Upper lobe of left lung (tissue), 6 donors: ENCODE results near the gene PNMA8A. TPM values are rescaled to one million over a fixed set of nuclear protein-coding genes. Genes with fewer than 3 reads are reported as not detected.
A peak's percentile ranks its signal among the peaks of the same experiment; 100 is the strongest.

Experiments
- ATAC-seq, 2 donors: fragments of 200-7000 bp; cut with Tn5 transposase; one replicate each; pipeline ENCODE4 v1.9.1; 2022; ENCODE audit warnings: mild to moderate bottlenecking in 2 of 2, moderate library complexity in 2 of 2; ENCODE audit not compliant: low FRiP score in 2 of 2
- DNase-seq, 2 donors: peaks; one replicate each; pipeline ENCODE4 v3.0.0-alpha.2; 2019 to 2020
- H3K27ac ChIP-seq, 4 donors: fragments of 200-600 bp; sonication (generic); one replicate each; pipeline ENCODE4 v1.5.1; 2016 to 2019
- H3K27me3 ChIP-seq, 4 donors: fragments of 200-600 bp; sonication (generic); one replicate each; pipeline ENCODE4 v1.5.1; 2017 to 2019
- H3K36me3 ChIP-seq, 4 donors: fragments of 200-600 bp; sonication (generic); one replicate each; pipeline ENCODE4 v1.5.1; 2016 to 2019
- H3K4me1 ChIP-seq, 4 donors: fragments of 200-600 bp; sonication (generic); one replicate each; pipeline ENCODE4 v1.5.1; 2018 to 2019
- H3K4me3 ChIP-seq, 4 donors: fragments of 200-600 bp; sonication (generic); one replicate each; pipeline ENCODE4 v1.5.1; 2017 to 2019; ENCODE audit warnings: mild to moderate bottlenecking in 2 of 4, moderate library complexity in 1 of 4
- H3K9me3 ChIP-seq, 4 donors: fragments of 200-600 bp; sonication (generic); one replicate each; pipeline ENCODE4 v1.5.1; 2018 to 2019
- EP300 ChIP-seq, 4 donors: sonication (generic); formaldehyde crosslinking; IDR thresholded peaks; one replicate each; pipeline ENCODE4 v1.5.1; 2017; ENCODE audit warnings: antibody characterized with exemption in 4 of 4, control low read depth in 2 of 4
- POLR2A ChIP-seq, 4 donors: fragments of 450-650 bp; IDR thresholded peaks; one replicate each; pipeline ENCODE4 v1.5.1; 2016 to 2017; ENCODE audit warnings: antibody characterized with exemption in 4 of 4, mild to moderate bottlenecking in 2 of 4
- POLR2AphosphoS5 ChIP-seq, 2 donors: sonication (generic); formaldehyde crosslinking; IDR thresholded peaks; one replicate each; pipeline ENCODE4 v1.5.1; 2017; ENCODE audit warnings: antibody characterized with exemption in 2 of 2
- WGBS, 2 donors: methylation state at CpG; one replicate each; pipeline ENCODE4 v1.1.5; 2017 to 2018; 5-methylcytosine and 5-hydroxymethylcytosine counted together
- total RNA-seq, 6 donors: library from RNA; depleted of rRNA in 4 of 6; stranded (reverse); fragments of >200 nt in 4 of 6; gene quantifications; one replicate each; pipeline versions ENCODE4 v1.1.0 to v1.2.1, GENCODE V29; 2016 to 2021
- TF ChIP-seq, protein P1 (sequence below), 6 experiments: fragments of 450-650 bp in 4 of 6; fragments of 200-600 bp in 2 of 6; sonication (generic) in 2 of 6; IDR thresholded peaks; one replicate each; pipeline ENCODE4 v1.5.1; 2016 to 2019; ENCODE audit warnings: antibody characterized with exemption in 6 of 6
- donor health status: DM: no; HTN: no; CAD: no; lungs with moderate emphysema.
- donor health status: DM: no; HTN: yes; CAD: no; lungs with severe emphysema.

PNMA8A gene, protein sequence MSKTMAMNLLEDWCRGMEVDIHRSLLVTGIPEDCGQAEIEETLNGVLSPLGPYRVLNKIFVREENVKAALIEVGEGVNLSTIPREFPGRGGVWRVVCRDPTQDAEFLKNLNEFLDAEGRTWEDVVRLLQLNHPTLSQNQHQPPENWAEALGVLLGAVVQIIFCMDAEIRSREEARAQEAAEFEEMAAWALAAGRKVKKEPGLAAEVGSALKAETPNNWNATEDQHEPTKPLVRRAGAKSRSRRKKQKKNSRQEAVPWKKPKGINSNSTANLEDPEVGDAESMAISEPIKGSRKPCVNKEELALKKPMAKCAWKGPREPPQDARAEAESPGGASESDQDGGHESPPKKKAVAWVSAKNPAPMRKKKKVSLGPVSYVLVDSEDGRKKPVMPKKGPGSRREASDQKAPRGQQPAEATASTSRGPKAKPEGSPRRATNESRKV
- total RNA-seq, result 1 to 10 TPM in 5 of 6 donors, under 1 TPM in 1; 0.61 to 4.8 (median 2.2) TPM

DNA sequence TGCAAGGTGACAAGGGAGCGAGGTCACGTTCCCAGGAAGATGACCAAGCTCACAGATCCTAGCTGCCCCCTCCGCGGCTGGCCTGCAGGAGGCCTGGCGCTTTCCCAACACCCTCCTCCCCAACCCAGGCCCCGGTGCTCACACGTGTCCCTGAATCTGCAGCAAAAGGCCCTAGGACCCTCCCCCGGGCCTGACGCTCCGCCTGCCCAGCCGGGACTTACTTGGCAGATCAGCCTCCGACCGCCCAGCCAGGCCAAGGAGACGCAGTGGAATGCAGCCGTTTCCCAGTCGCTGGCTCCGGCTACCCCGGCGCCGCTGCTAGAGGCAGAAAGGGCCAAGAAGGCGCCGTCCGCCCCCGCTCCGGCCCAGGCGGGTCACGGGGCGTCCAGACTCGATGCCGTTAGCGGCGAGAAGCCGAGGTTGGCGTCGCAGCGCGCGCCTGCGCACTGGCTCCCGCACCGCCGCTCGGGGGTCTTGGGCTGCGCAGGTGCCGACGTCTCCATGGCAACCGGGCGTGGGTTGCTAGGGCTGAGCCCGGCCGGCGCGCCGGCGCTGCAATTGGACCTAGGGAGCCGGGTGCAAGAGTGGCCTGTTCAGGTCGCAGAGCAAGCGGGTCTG, at the start of gene PNMA8A:
Gene PNMA8A (minus strand): TSS at position 448 of the 618 bp plus-strand sequence. CDS start 528 bp downstream, outside the sequence.
- WGBS, 2 donors, result 46% methylated on average over 4 of the region's 57 CpGs; no CpG with 5 or more reads in 1 of the 2 donors
- Histone ChIP-seq H3K36me3 (no peaks in the 10 kb centered on the region), H3K4me3 (peak within 1 kb of the TSS in 3 of 4 donors; percentile 29 to 49 (median 46)), H3K27me3 (peaks cover 0 to 6% (median 3%) of the 10 kb centered on the region in 4 donors), H3K9me3 (no peaks in the 10 kb centered on the region), H3K27ac (peak within 1 kb of the TSS in 3 of 4 donors; percentile 12 to 59 (median 35)), H3K4me1 (peaks cover 8 to 14% (median 10%) of the 10 kb centered on the region in 4 donors)
- DNase-seq, result peak in 1 of 2 donors; percentile 92
- TF ChIP-seq POLR2AphosphoS5 (IDR thresholded peaks at IDR 0.05) (no peak), POLR2A (IDR thresholded peaks at IDR 0.05) (no peak), EP300 (IDR thresholded peaks at IDR 0.05) (no peak)
- TF ChIP-seq, protein P1, sequence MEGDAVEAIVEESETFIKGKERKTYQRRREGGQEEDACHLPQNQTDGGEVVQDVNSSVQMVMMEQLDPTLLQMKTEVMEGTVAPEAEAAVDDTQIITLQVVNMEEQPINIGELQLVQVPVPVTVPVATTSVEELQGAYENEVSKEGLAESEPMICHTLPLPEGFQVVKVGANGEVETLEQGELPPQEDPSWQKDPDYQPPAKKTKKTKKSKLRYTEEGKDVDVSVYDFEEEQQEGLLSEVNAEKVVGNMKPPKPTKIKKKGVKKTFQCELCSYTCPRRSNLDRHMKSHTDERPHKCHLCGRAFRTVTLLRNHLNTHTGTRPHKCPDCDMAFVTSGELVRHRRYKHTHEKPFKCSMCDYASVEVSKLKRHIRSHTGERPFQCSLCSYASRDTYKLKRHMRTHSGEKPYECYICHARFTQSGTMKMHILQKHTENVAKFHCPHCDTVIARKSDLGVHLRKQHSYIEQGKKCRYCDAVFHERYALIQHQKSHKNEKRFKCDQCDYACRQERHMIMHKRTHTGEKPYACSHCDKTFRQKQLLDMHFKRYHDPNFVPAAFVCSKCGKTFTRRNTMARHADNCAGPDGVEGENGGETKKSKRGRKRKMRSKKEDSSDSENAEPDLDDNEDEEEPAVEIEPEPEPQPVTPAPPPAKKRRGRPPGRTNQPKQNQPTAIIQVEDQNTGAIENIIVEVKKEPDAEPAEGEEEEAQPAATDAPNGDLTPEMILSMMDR (IDR thresholded peaks at IDR 0.05), result no peak
- peak; percentile 63 to 91 for ATAC-seq

DNA sequence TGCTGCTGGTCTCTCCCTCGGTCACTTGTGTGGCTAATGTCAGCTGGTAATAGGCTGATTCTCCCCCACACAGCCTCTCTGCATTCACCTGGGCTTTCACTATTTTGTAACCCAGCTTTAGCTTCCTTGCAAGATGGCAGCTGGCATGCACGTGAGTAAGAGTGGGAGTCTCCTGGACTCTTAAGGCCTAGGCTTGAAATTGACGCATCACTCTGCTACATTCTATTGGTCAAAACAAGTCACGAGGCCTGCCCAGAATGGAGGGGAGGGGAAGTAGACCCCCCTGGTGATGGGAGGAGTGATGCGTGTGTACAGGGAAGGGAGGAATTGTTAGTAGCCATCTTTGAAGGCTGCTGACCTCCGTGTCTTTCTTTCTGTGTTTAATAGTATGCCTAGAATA, 49.3 kb upstream of the PNMA8A start:
- Histone ChIP-seq H3K27ac (no peak overlapping the region), H3K9me3 (no peaks in the 10 kb centered on the region)

DNA sequence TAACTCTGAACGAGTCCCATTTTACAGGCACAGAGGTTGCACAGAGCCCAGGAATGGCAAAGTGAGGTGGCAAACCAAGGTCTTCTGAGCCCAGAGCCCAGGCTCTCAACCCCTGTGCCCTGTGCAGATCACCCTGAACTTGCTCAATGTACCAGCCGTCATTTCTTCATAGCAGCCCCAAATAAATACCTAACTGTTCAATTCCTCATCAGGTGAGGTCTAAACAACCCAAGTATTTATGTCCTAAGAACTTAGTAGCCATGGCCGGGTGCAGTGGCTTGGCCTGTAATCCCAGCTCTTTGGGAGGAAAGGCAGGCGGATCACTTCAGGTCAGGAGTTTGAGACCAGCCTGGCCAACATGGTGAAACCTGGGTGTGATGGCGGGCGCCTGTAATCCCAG, 46.1 kb upstream of the PNMA8A start:
- H3K9me3 ChIP-seq, result no peaks in the 10 kb centered on the region
- ATAC-seq (no peak), DNase-seq (no peak)
- 84 to 94% methylated on average over 6 of the region's 6 CpGs for WGBS, 2 donors
- H3K27me3 ChIP-seq, result no peaks in the 10 kb centered on the region
- no peaks in the 10 kb centered on the region for H3K36me3 ChIP-seq
- TF ChIP-seq POLR2A (IDR thresholded peaks at IDR 0.05) (no peak), POLR2AphosphoS5 (IDR thresholded peaks at IDR 0.05) (no peak), EP300 (IDR thresholded peaks at IDR 0.05) (no peak)
- TF ChIP-seq, protein P1 (IDR thresholded peaks at IDR 0.05), result no peak
- no peak overlapping the region for H3K4me3 ChIP-seq
- no peak overlapping the region for H3K27ac ChIP-seq
- H3K4me1 ChIP-seq, result peaks cover 5 to 8% (median 6%) of the 10 kb centered on the region in 4 donors

More for the DNA sequence above, 49.3 kb upstream of the PNMA8A start:
- ATAC-seq (no peak), DNase-seq (no peak)
- H3K27me3 ChIP-seq, result no peaks in the 10 kb centered on the region
- no peak overlapping the region for H3K4me3 ChIP-seq
- H3K4me1 ChIP-seq, result no peaks in the 10 kb centered on the region
- H3K36me3 ChIP-seq, result no peaks in the 10 kb centered on the region
- TF ChIP-seq, protein P1 (IDR thresholded peaks at IDR 0.05), result no peak
- TF ChIP-seq POLR2AphosphoS5 (IDR thresholded peaks at IDR 0.05) (no peak), EP300 (IDR thresholded peaks at IDR 0.05) (no peak), POLR2A (IDR thresholded peaks at IDR 0.05) (no peak)
- WGBS, 2 donors, result 88 to 94% methylated on average over 6 of the region's 6 CpGs

DNA sequence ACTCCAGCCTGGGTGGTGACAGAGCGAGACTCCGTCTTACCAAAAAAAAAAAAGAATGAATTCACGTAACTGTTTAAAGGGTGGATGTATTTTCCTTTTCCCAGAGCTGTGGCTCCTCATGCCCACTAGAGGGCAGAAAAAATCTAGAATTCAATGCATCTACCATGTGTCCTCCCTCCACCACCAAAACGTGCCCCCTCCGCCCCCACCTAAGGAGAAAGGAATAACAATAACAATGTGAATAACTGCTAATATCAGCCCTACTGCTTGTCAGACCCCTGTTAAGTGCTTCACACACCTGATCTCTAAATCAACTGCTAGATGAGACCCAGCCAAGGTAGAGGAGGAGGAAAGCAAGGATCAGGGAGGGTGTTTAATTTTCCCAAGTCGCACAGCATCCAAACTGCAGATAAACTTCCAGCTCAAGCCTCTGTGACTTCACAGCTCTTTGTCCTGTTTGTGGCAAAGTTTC, 44.6 kb upstream of the PNMA8A start:
- peaks cover 5 to 8% (median 6%) of the 10 kb centered on the region in 4 donors for H3K4me1 ChIP-seq
- no peak for DNase-seq
- WGBS, 2 donors, result 15 to 22% methylated on average over 6 of the region's 6 CpGs
- no peak overlapping the region for H3K4me3 ChIP-seq
- H3K27me3 ChIP-seq, result no peaks in the 10 kb centered on the region
- no peaks in the 10 kb centered on the region for H3K36me3 ChIP-seq
- H3K9me3 ChIP-seq, result peaks cover 0 to 10% (median 8%) of the 10 kb centered on the region in 4 donors
- peak in 1 of 2 donors; percentile 56 for ATAC-seq
- TF ChIP-seq POLR2AphosphoS5 (IDR thresholded peaks at IDR 0.05) (no peak), POLR2A (IDR thresholded peaks at IDR 0.05) (no peak), EP300 (IDR thresholded peaks at IDR 0.05) (no peak)
- TF ChIP-seq, protein P1 (IDR thresholded peaks at IDR 0.05), result peak; percentile 34 to 54 (median 38)
- H3K27ac ChIP-seq, result no peak overlapping the region
